GM10266 (cell line): Measurements from ENCODE around the gene WDR70.

Experiments
- DNase-seq: peaks from one replicate; pipeline ENCODE4 v3.0.0; 2012; ENCODE audit errors: extremely low spot score
- TF ChIP-seq, protein P1 (sequence below): IDR thresholded peaks from 2 replicates; pipeline ENCODE4 v1.5.1; 2012; ENCODE audit warnings: mild to moderate bottlenecking, low read depth; ENCODE audit not compliant: control insufficient read depth, insufficient read depth; ENCODE audit errors: missing control alignments

Gene WDR70

GRCh38 chr5:37495210-37495609 is 116.1 kb downstream of the WDR70 start:
- TF ChIP-seq, protein P1, sequence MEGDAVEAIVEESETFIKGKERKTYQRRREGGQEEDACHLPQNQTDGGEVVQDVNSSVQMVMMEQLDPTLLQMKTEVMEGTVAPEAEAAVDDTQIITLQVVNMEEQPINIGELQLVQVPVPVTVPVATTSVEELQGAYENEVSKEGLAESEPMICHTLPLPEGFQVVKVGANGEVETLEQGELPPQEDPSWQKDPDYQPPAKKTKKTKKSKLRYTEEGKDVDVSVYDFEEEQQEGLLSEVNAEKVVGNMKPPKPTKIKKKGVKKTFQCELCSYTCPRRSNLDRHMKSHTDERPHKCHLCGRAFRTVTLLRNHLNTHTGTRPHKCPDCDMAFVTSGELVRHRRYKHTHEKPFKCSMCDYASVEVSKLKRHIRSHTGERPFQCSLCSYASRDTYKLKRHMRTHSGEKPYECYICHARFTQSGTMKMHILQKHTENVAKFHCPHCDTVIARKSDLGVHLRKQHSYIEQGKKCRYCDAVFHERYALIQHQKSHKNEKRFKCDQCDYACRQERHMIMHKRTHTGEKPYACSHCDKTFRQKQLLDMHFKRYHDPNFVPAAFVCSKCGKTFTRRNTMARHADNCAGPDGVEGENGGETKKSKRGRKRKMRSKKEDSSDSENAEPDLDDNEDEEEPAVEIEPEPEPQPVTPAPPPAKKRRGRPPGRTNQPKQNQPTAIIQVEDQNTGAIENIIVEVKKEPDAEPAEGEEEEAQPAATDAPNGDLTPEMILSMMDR, result no peak

GRCh38 chr5:37495668-37496347 is 116.7 kb downstream of the WDR70 start:
- no peak for DNase-seq
- TF ChIP-seq, protein P1, result no peak

More at GRCh38 chr5:37495210-37495609, 116.1 kb downstream of the WDR70 start:
- DNase-seq, result no peak

DNA sequence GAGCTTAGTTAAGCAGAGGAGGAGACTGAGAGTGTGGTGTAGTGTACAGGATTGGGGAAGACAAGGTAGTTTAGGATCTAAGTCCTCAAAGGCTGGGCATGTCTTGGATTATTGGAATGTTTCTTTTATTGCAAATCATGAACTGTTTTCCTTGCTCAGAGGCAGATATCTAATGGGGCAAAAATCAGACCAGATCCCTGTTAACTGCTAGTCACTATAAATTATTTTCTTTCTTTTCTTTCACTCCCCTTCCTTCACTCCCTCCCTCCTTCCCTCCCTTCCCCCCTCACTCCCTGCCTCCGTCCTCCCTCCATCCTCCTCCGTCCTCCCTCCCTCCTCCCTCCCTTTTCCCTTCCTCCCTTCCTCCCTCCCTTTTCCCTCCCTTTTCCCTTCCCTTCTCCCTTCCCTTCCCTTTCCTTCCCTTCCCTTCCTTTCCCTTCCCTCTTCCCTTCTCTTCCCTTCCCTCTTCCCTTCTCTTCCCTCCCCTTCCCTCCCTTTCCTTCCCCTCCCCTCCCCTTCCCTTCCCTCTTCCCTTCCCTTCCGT is 117.9 kb downstream of the WDR70 start:
- DNase-seq, result no peak

DNA sequence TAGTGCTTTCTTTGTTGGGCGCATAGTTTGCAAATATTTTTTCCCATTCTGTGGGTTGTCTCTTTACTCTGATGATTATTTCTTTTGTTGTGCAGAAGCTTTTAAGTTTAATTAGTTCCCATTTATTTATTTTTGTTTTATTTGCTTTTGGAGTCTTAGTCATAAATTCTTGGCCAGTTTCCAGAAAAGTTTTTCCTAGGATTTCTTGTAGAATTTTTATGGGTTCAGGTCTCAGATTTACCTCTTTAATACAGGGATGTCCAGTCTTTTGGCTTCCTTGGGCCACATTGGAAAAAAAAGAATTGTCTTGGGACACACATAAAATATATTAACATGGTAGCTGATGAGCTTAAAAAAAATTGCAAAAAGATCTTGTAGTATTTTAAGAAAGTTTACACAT is 122.0 kb downstream of the WDR70 start:
- TF ChIP-seq, protein P1, result no peak
- DNase-seq, result no peak

More for the DNA sequence above, 117.9 kb downstream of the WDR70 start:
- TF ChIP-seq, protein P1, result no peak

- TF ChIP-seq, protein P1, result no peak
- no peak for DNase-seq
These were observed 127.1 kb downstream of the WDR70 start for GRCh38 chr5:37506241-37506640.

DNA sequence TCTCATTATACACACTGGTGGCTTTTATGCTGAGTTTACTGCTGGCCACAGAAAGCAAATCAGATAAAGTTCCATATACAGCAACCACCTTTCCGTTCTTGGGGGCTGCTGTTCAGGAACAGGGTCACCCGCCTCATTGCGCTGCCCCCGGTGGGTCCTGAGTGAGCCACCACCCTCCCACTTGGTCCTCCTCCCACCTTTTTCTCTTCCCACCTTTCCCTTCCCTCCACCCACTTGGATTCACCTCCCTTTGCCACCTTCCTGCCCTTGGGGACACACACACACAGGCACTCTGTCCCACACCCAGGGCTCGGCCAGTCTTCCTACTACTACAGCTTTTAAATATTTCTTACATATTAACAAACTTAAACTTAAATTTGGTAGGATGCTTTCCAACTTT is 127.6 kb downstream of the WDR70 start:
- TF ChIP-seq, protein P1, result no peak
- DNase-seq, result no peak

- no peak for DNase-seq
- TF ChIP-seq, protein P1, result no peak
These were observed 132.5 kb downstream of the WDR70 start for GRCh38 chr5:37511646-37512045.
